GM18867 (cell line): ENCODE measurements around the gene TNFAIP8.
A peak's percentile ranks its signal among the peaks of the same experiment; 100 is the strongest.

ENCODE experiments used
- ATAC-seq: cut with Tn5 transposase; IDR thresholded peaks from one replicate; pipeline ENCODE4 v1.9.1; 2021; ENCODE audit warnings: mild to moderate bottlenecking, moderate library complexity; ENCODE audit not compliant: unreplicated experiment

TNFAIP8 gene

GRCh38 chr5:119389288-119390030, 33.6 kb downstream of the TNFAIP8 start:
- ATAC-seq = no peak

GRCh38 chr5:119390404-119390803, 34.6 kb downstream of the TNFAIP8 start:
- no peak for ATAC-seq

GRCh38 chr5:119393201-119393691, 37.4 kb downstream of the TNFAIP8 start:
- no peak for ATAC-seq

GRCh38 chr5:119393746-119394145, 37.9 kb downstream of the TNFAIP8 start:
- ATAC-seq = no peak

GRCh38 chr5:119395080-119395836, 39.4 kb downstream of the TNFAIP8 start:
- peak; percentile 61 for ATAC-seq

GRCh38 chr5:119396030-119396664, 40.3 kb downstream of the TNFAIP8 start:
- no peak for ATAC-seq

GRCh38 chr5:119397518-119398380, 41.9 kb downstream of the TNFAIP8 start:
- peak; percentile 46 for ATAC-seq

DNA sequence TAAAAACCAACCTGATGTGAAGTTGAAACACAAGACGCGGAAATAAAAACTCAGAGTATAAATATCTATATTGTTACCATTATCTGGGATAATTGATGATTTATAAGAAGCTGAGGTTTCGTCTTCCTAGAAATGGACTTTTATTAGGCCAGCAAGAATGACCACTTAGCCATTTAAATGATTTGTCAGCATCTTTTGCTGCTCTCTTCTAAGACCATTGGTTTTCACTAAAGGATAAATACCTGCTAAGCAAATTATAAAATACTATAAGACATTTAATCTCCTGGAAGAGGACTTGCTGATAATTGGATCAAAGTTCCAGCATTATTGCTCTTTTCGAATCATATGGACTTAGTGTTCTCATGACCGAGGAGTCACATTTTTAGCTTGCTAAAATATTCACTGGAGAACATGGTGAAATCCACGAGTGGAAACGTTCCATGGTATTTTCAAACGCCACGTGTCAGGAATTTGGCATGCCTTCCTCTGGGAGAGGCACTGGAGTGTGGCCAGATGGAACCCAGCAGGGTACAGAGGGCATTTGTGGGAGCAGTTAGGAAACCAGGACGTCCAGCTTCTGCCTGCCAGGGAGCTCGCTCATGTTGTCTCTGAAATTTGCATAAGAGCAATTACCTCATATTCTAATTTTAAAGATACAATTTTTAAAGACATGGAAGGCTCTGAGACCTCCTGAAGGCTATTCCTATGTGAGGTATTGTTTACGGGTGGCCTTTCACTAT, 43.1 kb downstream of the TNFAIP8 start:
- ATAC-seq = no peak

DNA sequence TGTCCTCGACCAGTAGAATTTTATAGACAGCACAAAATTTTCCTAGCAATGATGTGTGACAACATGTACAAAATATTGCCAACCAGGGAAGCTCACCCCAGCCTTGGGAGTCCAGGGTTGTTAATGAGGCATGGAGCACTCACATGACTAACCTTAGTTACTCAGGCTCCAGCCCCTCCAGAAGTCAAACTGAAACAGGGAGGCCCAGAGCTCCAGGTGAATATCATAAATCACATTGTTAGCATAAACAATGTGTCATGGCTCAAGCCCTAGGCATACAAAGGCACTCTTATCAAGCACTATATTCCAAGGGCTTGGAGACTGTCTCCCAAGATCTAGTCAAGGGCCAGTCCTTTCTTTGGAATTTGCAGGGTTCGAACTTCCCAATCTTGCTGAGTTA, 44.4 kb downstream of the TNFAIP8 start:
- no peak for ATAC-seq

- ATAC-seq = no peak
These were observed 46.3 kb downstream of the TNFAIP8 start for GRCh38 chr5:119402081-119402480.

- no peak for ATAC-seq
These were observed 46.7 kb downstream of the TNFAIP8 start for GRCh38 chr5:119402555-119402954.

DNA sequence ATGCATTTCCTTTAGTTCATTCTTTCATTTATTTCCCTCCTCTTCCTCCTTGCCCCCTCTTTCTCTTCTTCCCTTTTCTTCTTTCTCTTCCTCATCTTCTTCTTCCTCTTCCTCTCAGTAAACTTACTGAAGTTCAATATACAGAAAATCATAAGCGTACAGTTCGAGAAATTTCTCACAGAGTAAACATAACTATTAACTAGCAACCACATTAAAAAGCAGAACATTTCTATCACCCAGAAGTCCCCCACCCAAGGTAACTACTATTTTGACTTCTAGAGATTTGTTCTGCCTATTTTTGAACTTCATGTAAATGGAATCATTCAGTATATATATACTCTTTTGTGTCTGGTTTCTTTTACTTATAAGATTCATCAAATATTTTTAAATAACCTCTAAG, 48.2 kb downstream of the TNFAIP8 start:
- ATAC-seq = no peak

- peak; percentile 54 for ATAC-seq
These were observed 49.6 kb downstream of the TNFAIP8 start for GRCh38 chr5:119405419-119405818.

DNA sequence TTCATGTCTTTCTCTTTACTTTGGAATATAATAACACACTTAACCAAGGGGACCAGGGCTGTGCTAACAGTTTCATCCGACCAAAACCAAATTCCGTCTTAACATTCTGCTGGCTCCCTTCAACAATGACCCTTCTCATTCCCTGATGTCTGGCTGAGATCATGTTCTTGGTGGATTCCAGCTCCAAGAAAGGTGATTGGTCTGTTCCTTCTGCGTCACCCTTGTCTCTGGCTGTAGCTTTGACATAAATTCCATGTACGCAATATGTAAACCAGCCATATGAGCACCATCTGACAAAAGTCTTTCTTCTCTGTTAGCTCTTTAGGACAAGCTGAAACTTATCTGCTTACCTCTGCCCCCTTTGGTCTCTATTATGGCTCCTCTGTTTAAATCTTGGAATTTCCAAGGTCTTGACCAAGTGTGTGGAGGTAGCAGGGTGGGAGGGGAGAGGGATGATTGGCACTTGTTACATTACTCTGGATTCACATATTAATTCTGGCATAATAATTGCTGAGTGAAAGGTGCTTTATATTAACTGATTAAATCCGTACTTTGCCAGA, 50.8 kb downstream of the TNFAIP8 start:
- no peak for ATAC-seq

DNA sequence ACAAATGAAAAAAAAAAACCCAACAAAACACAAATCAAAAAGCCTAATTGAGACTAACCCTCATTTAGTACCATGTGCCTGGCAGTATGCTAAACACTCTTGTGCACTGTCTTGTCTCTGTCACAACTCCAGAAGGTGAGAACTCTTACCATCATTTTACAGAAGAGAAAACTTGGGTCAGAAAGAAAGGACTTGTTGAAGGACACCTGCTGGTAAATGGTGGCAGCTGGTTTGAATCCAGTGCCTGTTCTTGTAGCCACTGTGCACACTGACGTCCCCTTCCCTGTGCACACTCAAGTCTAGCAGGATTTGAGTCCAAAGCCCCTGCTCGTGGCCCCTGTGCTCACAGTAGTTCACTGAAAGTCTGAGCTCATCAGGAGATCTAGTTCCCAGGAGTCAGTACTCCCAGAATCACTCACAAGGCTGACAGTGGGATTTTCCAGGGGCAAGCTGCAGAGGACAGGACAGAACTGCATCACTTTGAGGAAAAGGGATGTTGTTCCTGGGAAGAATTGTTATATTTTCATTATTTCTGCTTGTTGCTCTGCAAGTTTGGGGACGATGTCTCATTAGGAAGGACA, 53.5 kb downstream of the TNFAIP8 start:
- ATAC-seq = peak; percentile 68

DNA sequence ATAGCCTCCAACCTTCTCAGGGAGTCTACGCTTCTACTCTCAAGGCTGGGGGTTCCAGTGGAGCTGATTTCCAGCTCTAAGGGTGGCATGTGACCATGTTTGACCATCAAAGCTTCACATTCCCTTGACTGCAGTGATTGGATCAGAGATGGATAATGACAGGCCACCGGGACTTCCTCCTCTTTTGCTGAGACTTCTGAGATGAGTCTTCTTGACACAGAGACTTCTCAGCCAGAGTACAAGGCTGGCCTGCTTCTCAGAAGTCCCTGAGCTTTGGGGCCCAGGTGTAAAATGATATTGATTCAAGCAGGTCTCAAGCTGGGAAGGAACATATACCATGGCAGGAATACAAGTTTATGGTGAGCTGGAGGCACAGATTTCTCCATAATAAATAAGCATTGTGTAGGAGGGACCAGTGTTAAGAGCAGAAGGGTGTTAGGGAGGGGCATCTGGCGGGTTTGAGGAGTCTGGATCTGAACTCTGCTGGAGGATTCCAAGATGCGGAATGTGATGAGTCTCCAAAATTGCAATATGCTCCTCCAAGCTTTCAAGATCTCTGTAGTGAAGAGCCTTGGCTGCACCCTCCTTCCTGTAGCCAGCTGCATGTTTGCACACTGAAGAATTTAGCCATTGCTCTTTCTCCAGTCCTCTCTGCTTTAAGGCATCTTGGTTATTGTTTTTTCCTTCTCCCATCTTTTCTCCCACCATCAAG, 54.8 kb downstream of the TNFAIP8 start:
- ATAC-seq = peak; percentile 30

DNA sequence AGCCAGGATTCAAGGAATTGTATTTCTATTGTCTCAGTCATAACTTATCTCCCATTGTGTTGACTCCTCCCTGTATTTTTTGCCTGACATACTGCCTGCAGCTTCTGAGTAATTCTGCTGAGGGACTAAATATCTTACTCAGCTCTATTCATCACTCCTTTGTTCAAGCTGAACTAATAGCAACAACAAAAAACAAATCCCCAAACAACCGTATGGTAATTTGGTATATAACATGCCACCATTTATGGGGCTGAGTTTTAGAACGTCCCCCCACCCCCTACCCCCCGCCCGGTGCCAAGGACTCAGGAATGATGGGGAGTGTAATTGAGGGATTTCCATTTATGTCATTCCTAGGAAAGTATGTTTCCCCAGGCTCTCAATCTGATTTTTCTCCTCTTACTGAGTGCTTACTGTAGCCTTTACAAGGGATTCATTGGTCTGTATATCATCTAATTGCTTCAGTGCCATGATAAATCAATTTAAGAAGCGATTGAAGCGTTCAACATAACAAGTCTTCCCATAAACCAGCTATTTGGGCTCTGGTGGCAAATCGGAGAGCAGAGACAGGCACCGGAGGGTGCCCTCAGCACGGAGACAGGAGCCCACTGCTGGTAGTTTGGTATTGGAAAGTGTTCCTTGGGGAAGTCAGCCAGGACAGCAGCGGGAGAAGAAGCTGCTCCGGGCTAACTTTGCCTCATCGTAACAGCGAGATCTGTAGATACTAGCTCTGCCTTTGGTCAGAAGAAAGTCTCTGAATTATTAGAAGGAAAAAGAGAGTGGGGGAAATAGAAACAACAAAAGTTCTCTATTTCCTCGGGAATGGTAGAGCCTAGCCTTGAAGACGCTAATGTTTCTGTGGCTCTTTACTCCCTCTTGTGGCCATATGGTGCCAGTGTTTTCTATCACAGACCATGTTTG, 55.8 kb downstream of the TNFAIP8 start:
- peak; percentile 58 for ATAC-seq
